ENCODE results near the gene SLC44A5. TPM values are rescaled to one million over a fixed set of nuclear protein-coding genes. Genes with fewer than 3 reads are reported as not detected.

SLC44A5 gene
- total RNA-seq, 1 experiment from 2014 or later: 2.4 TPM

- Mint-ChIP-seq H3K4me1 (peaks cover 0 to 9% of the 10 kb centered on the region in 2 experiments; a peak in 1 of 4 replicates), H3K27ac (peak overlapping the region in 1 of 3 experiments; percentile 21; a peak in 1 of 7 replicates), H3K4me3 (no peak overlapping the region), H3K36me3 (ENCODE audit: insufficient read depth in 1 of 3, low read depth in 3 of 3) (peaks cover 0 to 2% (median 2%) of the 10 kb centered on the region in 3 experiments; a peak in 2 of 7 replicates), H3K9me3 (peaks cover 2 to 3% of the 10 kb centered on the region in 2 experiments; a peak in 2 of 5 replicates), H3K27me3 (ENCODE audit: low read depth) (no peaks in the 10 kb centered on the region)
- Histone ChIP-seq H3K9me3 (ENCODE audit: control insufficient read depth, low read depth, low read length) (no peaks in the 10 kb centered on the region), H3K18ac (ENCODE audit: insufficient read length, low read depth, low read length) (no peak overlapping the region), H4K91ac (ENCODE audit: insufficient read length, low read depth, low read length) (no peak overlapping the region), H3K23ac (ENCODE audit: insufficient read length, low read depth, low read length) (no peak overlapping the region), H3K4ac (ENCODE audit: low read depth, low read length) (no peak overlapping the region), H2BK20ac (ENCODE audit: low read depth, low read length, poor library complexity, severe bottlenecking) (no peak overlapping the region), H4K5ac (ENCODE audit: insufficient read length, low read depth, low read length) (no peak overlapping the region), H2BK15ac (ENCODE audit: low read depth, low read length) (no peak overlapping the region), H4K8ac (replicated peaks; ENCODE audit: insufficient read length, low read depth, low read length) (no peak overlapping the region), H2BK5ac (ENCODE audit: insufficient read length, low read length) (no peak overlapping the region), H4K20me1 (ENCODE audit: control insufficient read depth, insufficient read depth, insufficient read length) (no peaks in the 10 kb centered on the region), H3K9ac (ENCODE audit: extremely low read depth, insufficient read length, low read length) (no peak overlapping the region), H3K79me2 (ENCODE audit: insufficient read depth, low read length) (no peaks in the 10 kb centered on the region), H3T11ph (ENCODE audit: low read length) (no peak overlapping the region), H3K23me2 (ENCODE audit: insufficient read length, low read depth, low read length, poor library complexity, severe bottlenecking) (no peaks in the 10 kb centered on the region), H3K4me1 (ENCODE audit: insufficient read depth, low read length) (no peaks in the 10 kb centered on the region), H2BK120ac (ENCODE audit: low read depth, low read length, poor library complexity, severe bottlenecking) (no peak overlapping the region), H3K27ac (ENCODE audit: insufficient read length, low read depth, low read length) (no peak overlapping the region), H2AFZ (ENCODE audit: low read length) (no peak overlapping the region), H3K79me1 (ENCODE audit: insufficient read depth, low read depth, low read length, poor library complexity, severe bottlenecking) (no peaks in the 10 kb centered on the region), H3K27me3 (ENCODE audit: insufficient read depth, low read length) (no peaks in the 10 kb centered on the region), H3K14ac (ENCODE audit: insufficient read depth, low read length) (no peak overlapping the region), H2BK12ac (ENCODE audit: insufficient read length, low read depth, low read length) (no peak overlapping the region), H3K56ac (ENCODE audit: insufficient read length, low read depth, low read length) (no peak overlapping the region), H3K4me2 (ENCODE audit: insufficient read depth, insufficient read length, low read length) (no peak overlapping the region), H2AK5ac (ENCODE audit: insufficient read length, low read length) (no peak overlapping the region)
- DNase-seq: no peak
- WGBS (ENCODE audit: extremely low coverage, insufficient read length, low lambda C conversion rate): no CpG with 5 or more reads among the region's 3 CpGs
- no peak for TF ChIP-seq CTCF (conservative IDR thresholded peaks at IDR 0.05)
Observed at GRCh38 chr1:75471252-75471651, 139.7 kb downstream of the SLC44A5 start.
